NCI-H345 treated with DMSO at 0.1 percent for 48 hours (cell line): ENCODE results near the gene HCRTR2.
"Not testable (repeated sequence)": the region's sequence is repeated elsewhere in the genome, so short reads cannot be mapped to it uniquely, and the experiment has no call there.

Source experiments
- DNase-seq: peaks from one replicate; lab custom pipeline; 2025; ENCODE audit not compliant: unreplicated experiment; lab: John Stamatoyannopoulos, UW

Gene HCRTR2

DNA sequence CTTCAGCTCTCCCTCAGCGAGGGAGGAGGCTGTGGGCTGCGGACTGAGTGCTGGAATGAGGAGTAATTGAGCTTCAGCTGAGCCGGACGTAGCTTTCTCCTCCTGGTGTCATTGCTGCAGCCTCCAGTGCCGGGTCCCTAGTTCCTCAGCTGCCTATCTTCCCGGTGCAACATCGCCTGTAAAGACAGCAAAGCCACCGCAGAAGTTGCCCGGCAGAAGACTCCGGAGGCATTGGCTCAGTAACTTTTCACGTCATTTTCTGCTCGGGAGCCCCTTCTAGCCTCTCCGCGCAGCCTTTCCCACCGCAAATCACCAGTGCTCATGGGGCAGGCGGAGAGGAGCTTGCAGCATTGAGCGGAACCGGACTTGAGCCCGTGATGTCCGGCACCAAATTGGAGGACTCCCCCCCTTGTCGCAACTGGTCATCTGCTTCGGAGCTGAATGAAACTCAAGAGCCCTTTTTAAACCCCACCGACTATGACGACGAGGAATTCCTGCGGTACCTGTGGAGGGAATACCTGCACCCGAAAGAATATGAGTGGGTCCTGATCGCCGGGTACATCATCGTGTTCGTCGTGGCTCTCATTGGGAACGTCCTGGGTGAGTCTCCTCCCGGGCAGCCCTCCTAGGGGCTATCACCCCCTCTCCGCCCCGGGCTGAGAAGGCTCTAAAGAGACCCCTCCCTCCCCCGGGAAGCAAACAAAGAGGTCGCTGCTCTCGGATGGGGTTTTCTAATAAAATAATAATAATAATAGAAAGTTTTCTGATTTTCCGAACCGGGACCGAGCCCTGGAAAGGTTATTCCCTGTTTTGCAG lies at the start of gene HCRTR2:
Gene HCRTR2, plus strand, starts transcription at position 305 of the 816 bp plus-strand sequence. Its CDS starts 73 bp downstream, at position 378.
- DNase-seq: no peak

DNA sequence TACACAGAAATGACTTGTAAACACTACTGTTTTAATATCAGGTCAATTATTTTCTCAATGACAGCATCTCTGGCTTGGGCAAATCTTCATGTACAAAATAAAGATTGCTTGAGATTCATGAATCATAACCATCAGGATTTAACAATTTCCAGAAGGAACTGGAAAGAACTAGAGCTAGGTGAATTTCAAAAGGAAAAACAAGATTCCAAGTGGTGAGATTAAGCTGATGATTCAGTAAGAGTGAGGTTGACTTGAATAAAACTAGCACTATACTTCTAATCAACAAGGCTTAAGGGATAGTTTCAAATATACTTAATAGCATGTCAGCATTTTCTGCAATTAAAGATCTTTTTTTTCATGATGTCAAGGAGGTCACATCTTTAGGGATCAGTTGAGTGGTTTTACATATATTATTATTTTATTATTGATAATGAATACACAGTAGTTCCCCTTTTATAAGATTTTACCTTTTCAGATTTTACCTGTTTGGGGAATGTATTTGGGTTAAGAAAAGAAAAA lies 43.5 kb upstream of the HCRTR2 start:
- no peak for DNase-seq

DNA sequence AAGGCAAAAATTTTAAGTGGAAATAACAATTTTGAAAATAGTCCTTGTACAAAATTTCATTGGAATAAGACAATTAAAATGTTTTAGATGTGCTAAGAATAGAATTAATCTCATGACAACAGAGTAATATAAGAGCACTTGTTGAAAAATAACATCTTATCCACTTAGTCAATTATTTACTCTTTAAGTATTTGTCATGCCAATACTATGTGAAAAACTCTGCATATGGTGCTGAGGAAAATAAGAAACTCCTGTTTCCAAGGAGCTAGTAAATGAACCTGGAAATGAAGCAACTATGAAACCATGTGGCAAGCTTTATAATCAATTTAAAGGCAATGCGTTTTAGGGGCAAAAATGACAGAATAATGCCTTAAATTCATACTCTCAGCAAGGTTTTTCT lies 42.7 kb upstream of the HCRTR2 start:
- no peak for DNase-seq

DNA sequence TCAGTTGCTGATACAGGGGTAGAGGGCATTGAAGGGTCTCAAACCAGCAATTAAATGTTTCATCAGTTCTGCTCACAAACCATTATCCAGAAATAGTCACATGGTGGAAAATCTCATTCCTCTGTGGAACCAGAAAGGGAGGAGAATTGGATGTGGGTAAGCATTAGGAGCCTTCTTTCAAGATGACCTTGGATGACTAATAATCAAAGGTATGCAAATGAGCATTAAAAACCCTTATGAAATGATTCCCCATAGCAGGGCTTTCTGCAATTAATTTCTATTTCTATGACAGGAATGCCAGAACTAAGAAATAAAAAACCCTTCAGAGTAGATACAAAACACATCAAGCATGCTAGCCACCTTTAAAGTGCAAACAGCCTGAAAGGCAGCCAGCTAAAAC lies 37.4 kb upstream of the HCRTR2 start:
- DNase-seq: no peak

DNA sequence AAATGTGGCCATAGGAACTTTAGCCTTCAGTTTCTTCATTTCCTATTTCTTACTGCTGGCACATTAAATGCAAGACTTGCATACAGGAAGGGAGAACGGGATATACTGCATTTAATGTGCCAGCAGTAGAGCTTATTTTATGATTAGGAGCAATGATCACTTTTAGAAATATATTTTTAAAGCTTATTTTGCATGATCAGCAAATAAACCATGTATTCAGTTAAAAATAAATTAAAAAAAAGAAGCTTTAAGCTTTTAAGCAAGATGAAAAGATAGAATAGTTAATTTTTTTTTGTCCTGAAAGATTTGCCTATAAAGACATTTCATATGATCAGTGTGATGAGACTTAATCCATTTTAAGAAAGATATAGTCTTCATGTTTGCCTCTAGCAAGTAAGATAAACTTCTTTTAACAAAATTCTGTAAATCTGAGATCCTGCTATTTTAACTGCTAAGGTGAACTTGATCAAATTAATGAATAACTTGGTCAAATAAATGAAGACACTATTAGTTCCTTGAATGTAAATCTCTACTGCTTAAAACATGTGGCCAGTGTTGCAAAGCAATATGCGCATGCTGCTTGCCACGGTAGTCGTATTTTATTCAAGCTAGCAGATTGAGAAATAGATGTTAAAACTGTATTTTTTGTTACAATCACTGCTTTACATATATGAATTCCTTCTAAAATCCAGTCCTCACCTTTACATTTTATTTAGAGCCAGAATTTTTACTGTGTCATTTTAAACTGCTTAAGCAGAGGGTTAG lies 36.2 kb upstream of the HCRTR2 start:
- DNase-seq: no peak

DNA sequence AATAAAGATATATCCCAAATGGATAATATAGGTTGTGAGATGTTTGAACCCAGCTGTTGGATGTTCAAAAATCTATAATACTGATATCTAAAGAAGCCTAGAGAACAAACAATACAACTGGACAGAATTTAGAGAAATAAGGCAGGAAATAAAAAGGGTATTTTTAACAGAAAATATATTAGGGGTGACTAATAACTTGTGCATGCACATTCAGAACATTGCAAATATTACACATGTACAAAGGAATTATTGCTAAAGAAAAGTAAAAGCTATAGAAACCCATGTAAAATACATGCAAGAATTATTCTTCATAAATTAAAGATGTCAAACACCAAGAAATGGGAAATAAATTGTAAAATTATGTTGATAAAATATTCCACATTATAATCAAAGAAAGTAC lies 32.7 kb upstream of the HCRTR2 start:
- no peak for DNase-seq

DNA sequence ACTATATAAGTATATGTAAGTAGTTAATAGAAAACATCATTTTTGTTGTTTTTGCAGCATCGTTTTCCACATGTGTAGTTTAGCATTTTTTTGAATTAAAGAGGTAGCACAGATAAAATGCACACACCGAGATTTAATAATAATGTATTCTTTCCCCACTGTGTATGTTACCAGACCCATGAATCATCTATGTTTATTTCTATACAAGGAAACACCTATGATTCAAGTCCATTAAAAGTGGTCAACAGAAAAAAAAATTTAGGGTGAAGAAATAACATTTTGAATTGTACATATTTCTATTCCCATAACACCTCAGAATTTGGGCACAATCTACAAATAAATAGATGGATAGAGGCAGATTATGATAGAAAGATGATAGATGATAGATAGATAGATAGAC lies 31.7 kb upstream of the HCRTR2 start:
- no peak for DNase-seq

DNA sequence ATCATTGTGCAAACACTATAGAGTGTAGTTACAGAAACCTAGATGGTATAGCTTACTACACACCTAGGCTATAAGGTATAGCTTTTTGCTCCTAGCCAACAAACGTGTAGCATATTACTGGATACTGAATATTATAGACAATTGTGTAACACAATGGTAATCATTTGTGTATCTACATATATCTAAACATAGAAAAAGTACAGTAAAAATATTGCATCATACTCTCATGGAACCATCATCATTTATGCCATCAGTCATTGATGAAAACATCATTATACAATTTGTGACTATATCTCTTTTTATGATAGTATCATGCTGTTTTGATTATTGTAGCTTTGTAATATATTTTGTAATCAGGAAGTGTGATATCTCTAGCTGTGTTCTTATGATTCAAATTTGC lies 21.0 kb upstream of the HCRTR2 start:
- DNase-seq: no peak

DNA sequence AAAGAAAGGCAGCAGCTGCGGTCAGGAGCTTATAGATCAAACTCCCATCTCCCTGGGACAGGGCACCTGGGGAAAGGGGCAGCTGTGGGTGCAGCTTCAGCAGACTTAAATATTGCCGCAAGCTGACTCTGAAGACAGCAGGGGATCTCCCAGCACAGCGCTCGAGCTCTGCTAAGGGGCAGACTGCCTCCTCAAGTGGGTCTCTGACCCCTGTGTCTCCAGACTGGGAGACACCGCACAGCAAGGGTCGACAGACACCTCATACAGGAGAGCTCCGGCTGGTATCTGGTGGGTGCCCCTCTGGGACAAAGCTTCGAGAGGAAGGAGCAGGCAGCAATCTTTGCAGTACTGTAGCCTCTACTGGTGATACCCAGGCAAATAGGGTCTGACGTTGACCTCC lies 15.5 kb upstream of the HCRTR2 start:
- DNase-seq: not testable (repeated sequence)

DNA sequence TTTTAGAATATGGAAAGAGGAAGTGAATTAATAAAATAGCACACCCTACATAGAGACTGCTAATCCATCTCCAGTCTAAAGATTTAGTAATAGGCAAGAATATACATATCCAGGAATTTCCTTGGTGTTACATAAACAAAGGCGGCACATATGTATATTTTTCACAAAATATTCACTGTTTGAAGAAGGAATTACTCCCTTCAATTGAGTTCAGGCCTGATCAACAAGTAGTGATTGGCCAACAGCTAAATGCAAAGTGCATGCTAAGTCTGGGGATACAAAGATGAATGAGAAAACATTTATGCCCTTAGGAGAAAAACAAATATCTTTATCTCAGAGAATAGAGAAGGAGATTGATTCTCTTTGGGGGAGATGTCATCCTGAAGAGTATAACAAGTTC lies 6.5 kb upstream of the HCRTR2 start:
- DNase-seq: no peak

DNA sequence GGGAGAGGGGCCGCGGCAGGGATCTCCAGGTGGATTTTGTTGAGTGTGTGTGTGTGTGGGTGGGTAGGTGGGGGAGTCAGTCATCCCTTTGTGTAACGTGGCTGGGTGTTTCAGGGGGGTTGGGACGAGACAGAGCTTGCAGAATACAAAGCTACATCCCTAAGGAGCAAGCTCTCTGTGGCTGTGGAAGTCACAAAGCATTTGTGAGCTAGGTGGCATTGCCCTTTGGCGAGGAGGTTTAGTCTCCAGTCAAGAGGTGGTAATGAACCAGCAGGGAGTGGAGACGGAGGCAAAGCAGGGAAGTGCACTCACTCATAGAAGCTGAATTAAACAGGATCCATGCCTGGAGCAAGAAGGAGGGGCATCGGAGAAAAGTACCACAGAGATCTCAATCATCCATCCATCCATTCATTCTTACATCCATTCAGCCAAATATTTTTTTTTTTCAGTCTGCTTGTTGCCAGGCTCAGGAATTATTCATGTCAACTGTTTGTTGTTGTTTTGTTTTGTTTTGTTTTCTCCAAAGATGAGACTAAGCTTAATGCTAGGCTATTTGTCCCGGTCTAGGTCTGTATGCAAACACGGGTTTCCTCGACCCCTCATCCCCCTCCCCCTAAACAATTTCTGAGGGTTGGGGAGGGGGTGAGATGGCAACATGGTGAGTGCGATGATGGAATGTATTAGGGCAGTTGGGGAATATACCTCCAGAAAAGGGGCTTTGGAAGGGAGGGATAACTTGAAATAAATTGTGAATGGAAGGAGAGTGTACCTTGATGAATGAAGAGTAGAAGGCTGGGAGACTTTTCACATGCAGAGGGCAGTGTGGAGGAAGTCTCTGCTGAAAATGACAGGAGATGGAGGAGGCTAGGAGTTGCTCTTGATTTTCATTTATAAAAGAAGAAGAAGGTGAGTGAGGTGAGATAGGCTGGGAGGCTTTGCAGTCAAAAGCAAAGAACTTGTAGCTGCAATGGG lies 1.0 kb downstream of the HCRTR2 start:
- DNase-seq: no peak

DNA sequence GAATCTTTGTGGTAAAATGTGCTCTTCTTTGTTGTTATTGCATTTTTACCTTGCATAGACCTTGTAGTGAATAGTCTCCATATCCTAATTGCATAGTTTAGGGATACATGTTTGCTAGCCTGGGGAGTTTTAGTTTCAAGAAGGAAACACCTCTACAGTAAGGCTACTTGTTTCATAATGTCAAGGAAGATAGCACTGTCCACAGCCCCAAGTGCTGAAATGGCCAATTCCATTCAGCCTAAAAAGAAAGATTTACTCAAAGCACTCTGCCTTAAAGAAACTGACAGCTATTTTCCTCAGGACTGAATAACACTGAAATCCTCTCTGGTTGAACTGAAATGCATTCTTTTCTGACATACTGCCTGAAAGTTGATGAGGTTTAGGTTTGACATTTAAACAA lies 2.6 kb downstream of the HCRTR2 start:
- no peak for DNase-seq

DNA sequence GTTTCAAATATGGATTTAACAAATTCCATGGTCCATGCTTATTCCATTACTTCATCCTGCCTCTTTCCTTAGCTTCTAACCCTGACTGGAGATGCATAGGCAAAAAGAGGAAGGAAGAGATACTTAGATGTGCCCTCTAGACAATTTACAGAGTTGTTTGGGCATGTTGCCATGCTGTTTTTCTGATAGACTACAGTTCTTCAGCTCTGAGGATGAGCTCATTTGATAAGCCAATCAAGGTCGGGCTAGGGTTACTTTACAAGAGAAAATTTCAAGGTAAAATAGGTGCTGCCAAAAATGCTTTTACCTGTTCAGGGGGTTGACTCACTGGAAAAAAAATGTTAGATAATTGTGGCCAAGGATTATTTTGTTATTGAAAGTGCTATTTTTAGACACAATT lies 5.9 kb downstream of the HCRTR2 start:
- DNase-seq: no peak

DNA sequence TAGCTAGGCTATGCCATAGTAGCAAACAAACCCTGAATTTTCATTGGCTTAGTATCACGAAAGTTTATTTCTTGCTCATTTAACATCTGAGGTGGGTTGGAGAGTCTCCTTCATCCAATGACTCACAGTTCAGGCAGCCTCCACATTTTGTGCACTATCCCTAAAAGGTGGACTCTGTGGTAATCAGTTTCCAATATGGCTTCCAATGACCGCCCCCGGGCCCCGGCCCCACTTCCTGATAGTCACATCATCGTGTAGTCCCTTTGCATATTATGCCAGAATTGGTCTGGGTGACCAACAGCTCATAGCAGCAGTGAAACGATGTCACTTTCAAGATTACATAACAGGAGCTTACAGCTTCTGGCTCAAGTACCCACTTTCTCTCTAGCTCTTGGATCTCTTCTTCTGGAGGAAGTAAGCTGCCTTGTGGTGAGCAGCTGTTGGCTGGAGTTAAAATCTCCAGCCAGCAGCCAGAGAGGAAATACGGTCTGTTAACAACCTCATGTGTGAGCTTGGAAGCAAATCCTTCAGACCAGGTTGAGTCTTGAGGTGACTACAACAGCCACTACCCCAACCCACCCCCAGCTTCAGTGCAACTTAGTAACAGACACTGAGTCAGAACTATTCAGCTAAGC lies 7.8 kb downstream of the HCRTR2 start:
- DNase-seq: no peak

DNA sequence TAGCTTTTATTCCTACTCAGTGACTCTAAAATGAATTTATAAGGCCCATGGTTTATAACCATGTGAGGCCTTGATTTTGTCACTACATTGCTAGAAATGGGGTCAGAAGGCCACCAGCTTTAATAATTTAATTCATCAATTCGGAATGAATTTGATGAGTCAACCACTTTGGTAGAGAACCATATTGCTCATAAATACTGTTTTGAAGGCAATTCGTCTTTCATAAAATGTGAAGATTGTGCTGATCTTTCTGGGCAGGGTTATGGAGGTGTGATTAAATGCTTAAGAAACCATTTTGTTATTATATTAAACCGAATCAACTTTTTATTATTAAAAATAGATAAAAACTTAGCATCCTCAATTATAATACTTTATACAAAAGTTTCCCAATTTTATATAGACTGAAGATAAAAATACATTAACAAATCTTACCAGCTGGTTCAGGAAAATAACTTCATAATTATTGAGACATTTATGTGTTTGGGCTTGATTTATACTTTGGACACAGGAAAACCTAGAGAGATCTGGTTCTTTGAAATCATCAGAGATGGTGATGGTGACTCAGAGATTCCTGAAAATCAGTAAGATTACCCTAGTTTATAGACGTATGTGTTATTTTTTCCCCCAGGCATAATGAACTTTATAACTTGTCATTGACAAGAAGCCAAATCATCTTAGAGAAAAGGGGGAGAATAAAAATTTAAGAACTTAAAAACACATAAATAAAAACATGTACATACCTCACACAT lies 10.6 kb downstream of the HCRTR2 start:
- DNase-seq: no peak

DNA sequence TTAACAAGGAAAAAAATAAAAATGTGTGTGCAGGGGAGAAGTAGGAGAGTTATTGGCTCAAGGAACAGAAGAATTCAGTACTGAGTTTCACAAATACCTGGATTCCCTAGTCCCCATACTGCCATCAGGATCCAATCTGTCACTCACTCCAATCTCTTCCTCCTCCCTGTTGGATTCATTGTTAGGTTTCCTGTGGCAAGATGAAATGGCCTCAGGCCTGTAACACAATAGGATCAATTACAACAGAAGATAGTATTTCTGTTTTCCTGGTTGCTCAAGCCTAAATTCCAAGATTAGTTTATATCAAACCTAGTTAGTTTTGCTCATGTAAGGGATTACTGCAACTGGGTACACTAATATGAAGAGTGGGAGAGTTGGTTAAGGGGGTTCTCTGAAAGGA lies 24.4 kb downstream of the HCRTR2 start:
- DNase-seq: no peak

DNA sequence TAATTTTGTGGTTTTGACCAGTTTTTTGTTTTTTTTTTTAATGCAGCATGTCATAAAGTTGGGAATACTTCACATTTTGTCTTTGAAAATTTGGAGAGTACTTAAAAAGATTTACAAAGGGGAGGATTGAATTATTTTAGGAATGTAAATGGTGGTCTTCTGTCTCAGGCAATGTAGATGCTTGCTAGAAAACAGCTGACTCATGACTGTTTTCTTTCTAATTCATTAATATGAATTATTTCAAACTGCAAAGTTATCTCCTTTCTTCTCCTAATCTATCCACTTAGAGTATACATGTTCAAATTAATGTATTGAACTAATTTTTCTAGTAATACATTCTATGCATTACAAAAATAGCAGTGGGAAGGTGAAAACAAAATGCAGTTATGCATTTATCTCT lies 24.9 kb downstream of the HCRTR2 start:
- no peak for DNase-seq

DNA sequence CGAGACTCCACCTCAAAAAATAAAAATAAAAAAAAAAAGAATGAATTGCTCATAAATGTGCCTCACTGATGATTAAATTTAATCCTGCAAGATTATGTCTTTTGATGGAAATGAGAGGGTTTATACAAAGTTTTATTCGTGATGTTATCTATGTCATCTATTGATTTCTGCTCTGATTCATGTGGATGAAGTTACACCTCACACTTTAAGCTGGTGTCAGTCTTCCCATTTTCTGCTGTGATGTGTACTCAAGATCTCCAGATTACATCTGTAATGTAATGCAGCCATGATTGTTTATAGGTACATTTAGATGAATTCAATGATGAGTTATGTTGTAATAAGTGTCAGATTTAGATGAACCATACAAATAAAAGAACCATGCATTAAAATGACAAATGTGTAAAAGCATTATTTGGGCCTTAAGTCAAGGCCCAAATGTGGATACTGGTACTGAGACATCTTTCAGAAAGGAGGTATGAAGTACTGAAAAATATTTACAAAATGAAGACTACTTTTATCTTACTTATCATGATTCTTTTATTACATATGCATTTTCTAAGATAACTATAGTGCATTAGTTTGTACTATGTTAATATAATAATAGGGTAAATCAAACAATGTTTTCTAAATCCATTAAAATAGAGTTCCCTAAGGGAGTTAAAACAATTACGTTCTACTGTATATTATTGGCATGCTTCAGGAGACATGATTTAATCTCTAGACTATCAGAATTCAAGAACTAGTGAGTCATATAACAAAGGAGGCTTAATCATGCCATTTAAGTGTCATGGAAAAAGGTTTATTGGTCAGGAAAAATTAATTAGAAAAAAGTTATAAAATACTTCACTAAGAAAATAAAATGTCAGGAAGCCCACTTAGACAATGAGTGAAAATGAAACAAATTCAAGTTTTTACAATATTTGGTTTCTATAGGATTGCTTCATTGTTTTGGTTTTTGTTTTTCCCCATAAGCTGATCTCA lies 34.5 kb downstream of the HCRTR2 start:
- no peak for DNase-seq

DNA sequence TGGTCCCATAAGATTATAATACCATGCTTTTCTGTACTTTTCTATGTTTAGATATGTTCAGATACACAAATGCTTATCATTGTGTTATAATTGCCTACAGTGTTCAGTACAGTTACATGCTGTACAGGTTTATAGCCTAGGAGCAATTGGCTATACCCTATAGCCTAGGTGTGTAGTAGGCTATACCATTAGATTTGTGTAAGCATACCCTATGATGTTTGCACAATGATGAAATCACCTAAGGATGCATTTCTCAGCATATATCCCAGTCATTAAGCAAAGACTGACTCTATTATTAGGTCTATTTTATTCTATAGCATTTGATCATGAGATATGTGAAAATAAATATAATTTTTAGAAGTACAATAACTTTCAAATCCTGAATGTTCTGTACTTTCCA lies 36.6 kb downstream of the HCRTR2 start:
- DNase-seq: no peak
